ENCODE data around the gene AGTRAP. TPM values are rescaled to one million over a fixed set of nuclear protein-coding genes. Genes with fewer than 3 reads are reported as not detected.

Gene AGTRAP
- total RNA-seq: 22.7 TPM

GRCh38 chr1:11735854-11736745, at the start of gene AGTRAP:
AGTRAP (plus strand) TSS chr1:11736136; CDS start chr1:11736209, 73 bp downstream.

GRCh38 chr1:11691302-11691914, 44.5 kb upstream of the AGTRAP start, which contains the start of gene DRAXIN:
DRAXIN (plus strand) TSS chr1:11691710; CDS start chr1:11706259, 14,549 bp downstream.

GRCh38 chr1:11761988-11762406, 26.1 kb downstream of the AGTRAP start, which contains the start of gene C1orf167:
C1orf167 (plus strand) TSS chr1:11762193; CDS start chr1:11764401, 2,208 bp downstream.

Other genes starting within 250 kb of the AGTRAP start
- gene FBXO2, start 81.7 kb upstream of the AGTRAP start, total RNA-seq: 1.8 TPM
- 22.0 TPM for gene FBXO44, start 81.3 kb upstream of the AGTRAP start, total RNA-seq
- gene FBXO6, start 71.9 kb upstream of the AGTRAP start, total RNA-seq: 7.9 TPM
- 35.2 TPM for gene MAD2L2, start 55.0 kb upstream of the AGTRAP start, total RNA-seq
- gene DRAXIN, start 44.4 kb upstream of the AGTRAP start, total RNA-seq: 4.7 TPM
- gene C1orf167, start 26.1 kb downstream of the AGTRAP start, total RNA-seq: not detected
- 43.3 TPM for gene MTHFR, start 69.8 kb downstream of the AGTRAP start, total RNA-seq
- 25.2 TPM for gene CLCN6, start 70.1 kb downstream of the AGTRAP start, total RNA-seq
- 0.77 TPM for gene NPPA, start 111.6 kb downstream of the AGTRAP start, total RNA-seq
- not detected for gene NPPB, start 122.8 kb downstream of the AGTRAP start, total RNA-seq
- gene KIAA2013, start 190.3 kb downstream of the AGTRAP start, total RNA-seq: 43.7 TPM
- 129 TPM for gene PLOD1, start 198.6 kb downstream of the AGTRAP start, total RNA-seq
- gene MFN2, start 244.3 kb downstream of the AGTRAP start, total RNA-seq: 52.3 TPM

Data from camera-type eye (tissue), 1 donor.